Adipose tissue (tissue), 3 donors: Measurements from ENCODE around the gene PODXL2. TPM values are rescaled to one million over a fixed set of nuclear protein-coding genes. Genes with fewer than 3 reads are reported as not detected.
"Not testable (repeated sequence)": the region's sequence is repeated elsewhere in the genome, so short reads cannot be mapped to it uniquely, and the experiment has no call there.

Source experiments
- H3K27ac ChIP-seq: one replicate; pipeline ENCODE4 v1.5.1; 2013; ENCODE audit warnings: low read depth, low read length
- WGBS, 3 donors: extraction: QIAGEN DNeasy Blood & Tissue Kit; methylation state at CpG; one replicate each; pipeline ENCODE4 v1.1.7; 2013; 5-methylcytosine and 5-hydroxymethylcytosine counted together
- polyA plus RNA-seq, 3 donors: library from polyadenylated mRNA; stranded (reverse); fragments of 200-250 nt; gene quantifications; one replicate each; pipeline ENCODE4 v1.2.3, GENCODE V29; 2013
- donor health status: healthy with polysubstance abuse.
- donor health status: Bipolar disorder and iron deficiency.
- donor health status: healthy.

The PODXL2 gene
- polyA plus RNA-seq, 3 donors = 1.6 to 7.2 (median 4.3) TPM

DNA sequence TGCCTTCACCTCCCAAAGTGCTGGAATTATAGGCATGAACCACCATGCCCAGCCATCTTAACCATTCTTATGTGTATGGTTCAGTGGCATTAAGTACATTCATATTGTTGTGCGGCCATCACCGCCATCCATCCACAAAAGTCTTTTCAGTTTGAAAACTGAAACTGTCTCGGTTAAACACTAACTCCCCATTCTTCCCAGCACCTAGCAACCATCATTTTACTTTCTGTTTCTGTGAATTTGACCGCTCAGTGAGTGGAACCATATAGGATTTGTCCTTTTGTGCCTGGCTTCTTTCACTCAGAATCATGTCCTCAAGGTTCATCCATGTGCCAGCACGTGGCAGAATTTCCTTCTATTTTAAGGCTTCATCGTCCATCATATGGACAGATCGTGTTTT, 24.9 kb upstream of the PODXL2 start:
- H3K27ac ChIP-seq = no peak overlapping the region
- 88 to 93% (median 91%) methylated on average over 7 of the region's 7 CpGs for WGBS, 3 donors

DNA sequence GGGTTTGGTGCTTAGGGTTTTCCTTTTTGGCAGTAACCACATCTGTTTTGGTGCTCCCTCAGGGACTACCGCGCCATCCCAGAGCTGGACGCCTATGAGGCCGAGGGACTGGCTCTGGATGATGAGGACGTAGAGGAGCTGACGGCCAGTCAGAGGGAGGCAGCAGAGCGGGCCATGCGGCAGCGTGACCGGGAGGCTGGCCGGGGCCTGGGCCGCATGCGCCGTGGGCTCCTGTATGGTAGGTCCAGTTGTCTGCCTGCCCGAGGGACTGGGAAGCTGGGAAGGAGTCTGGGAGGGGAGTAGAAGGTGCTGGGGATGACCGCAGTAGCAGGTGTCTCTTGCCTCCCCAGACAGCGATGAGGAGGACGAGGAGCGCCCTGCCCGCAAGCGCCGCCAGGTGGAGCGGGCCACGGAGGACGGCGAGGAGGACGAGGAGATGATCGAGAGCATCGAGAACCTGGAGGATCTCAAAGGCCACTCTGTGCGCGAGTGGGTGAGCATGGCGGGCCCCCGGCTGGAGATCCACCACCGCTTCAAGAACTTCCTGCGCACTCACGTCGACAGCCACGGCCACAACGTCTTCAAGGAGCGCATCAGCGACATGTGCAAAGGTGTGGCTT, 24.3 kb upstream of the PODXL2 start:
- H3K27ac ChIP-seq = no peak overlapping the region
- 93 to 97% (median 94%) methylated on average over 41 of the region's 41 CpGs for WGBS, 3 donors

DNA sequence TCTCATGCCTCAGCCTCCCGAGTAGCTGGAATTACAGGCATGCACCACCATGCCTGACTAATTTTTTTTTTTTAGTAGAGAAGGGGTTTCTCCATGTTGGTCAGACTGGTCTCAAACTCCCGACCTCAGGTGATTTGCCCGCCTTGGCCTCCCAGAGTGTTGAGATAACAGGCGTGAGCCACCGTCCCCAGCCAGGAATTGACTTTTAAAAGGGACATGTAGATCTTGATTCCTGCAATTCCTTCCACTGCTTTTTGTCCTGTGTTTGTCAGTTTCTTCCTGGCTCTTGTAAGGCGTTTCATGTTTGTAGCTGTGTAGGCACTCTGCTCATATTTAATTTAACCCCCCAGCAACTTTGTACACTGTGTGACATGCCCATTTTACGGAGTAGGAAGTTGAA, 23.4 kb upstream of the PODXL2 start:
- WGBS, 3 donors = 91 to 95% (median 95%) methylated on average over 7 of the region's 7 CpGs
- H3K27ac ChIP-seq = not testable (repeated sequence)

DNA sequence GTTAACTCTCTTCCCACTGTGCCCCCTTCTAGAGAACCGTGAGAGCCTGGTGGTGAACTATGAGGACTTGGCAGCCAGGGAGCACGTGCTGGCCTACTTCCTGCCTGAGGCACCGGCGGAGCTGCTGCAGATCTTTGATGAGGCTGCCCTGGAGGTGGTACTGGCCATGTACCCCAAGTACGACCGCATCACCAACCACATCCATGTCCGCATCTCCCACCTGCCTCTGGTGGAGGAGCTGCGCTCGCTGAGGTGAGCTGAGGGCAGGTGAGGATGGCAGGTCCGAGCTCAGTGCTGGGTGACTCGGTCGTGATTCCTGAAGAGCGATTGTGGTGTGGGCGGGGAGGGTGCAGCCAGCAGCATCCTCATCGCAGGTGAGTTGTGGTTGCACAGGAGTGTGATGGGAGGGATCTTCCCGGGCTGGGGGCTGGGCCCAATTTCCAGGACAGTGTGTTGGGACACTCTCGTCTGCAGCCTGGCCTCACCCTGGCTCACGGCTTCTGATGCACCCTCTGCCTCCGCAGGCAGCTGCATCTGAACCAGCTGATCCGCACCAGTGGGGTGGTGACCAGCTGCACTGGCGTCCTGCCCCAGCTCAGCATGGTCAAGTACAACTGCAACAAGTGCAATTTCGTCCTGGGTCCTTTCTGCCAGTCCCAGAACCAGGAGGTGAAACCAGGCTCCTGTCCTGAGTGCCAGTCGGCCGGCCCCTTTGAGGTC, 22.7 kb upstream of the PODXL2 start:
- H3K27ac ChIP-seq = no peak overlapping the region
- WGBS, 3 donors = 92 to 94% (median 93%) methylated on average over 24 of the region's 24 CpGs

DNA sequence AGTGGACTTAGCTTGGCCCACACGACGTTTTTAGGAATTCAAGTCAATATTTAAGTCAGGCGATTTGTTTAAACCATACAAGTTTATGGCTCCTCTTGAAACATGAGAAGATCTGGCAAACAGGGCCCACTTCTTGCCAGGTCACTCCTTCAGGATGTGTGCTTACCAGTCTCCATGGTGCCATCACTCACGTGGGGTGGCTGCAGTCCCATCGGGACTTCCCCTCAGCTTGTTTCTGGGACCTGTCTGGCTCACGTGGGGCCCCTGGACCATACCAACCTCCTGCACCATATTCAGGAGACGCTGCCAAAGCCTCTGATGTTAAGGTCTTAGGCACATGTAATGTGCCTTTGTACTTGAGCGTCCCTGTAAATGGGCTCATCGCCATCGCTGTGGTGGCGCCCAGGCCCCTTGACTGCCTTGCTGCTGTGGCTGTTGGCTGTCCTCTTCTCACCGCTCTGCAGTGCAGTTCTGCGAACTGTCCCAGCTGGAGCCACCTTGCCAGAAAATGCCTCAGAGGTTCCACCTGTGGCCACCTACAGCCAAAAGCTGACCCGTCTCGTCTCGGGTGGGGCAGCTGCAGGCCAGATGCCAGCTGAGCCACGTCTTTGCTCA, 21.9 kb upstream of the PODXL2 start:
- H3K27ac ChIP-seq = no peak overlapping the region
- 89 to 94% (median 91%) methylated on average over 17 of the region's 17 CpGs for WGBS, 3 donors

DNA sequence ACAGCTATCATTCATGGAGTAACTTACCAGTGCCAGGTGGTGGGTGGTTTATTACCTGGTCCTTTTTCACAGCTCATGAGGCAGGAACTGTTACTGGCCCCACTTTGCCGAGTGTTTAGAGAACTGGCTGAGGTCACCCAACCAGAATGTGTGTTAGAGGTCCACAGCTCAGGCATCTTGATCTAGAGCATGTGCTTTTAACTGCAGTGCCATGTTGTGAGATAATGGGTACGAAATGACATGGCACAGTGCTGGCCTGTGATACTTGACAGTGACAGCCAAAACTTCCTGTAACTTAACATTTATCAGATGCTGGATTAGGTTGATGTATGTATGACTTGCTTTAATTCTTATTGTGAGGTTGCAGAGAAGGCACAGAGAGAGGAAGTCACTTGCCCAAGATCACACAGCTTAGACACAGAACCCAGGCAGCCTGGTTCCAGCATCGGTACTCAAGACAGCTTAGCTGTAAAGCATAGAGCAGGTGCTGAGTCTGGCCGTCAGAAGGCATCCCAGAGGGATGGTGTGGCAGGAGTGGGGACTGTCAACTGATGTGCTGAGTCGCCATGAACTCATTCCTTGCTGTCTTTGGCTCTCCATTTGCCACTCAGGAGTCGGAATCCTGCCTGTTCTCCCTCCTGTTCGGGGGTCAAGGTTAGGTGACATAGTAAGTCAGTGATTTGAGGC, 21.2 kb upstream of the PODXL2 start:
- no peak overlapping the region for H3K27ac ChIP-seq
- 88 to 93% (median 90%) methylated on average over 7 of the region's 7 CpGs for WGBS, 3 donors

DNA sequence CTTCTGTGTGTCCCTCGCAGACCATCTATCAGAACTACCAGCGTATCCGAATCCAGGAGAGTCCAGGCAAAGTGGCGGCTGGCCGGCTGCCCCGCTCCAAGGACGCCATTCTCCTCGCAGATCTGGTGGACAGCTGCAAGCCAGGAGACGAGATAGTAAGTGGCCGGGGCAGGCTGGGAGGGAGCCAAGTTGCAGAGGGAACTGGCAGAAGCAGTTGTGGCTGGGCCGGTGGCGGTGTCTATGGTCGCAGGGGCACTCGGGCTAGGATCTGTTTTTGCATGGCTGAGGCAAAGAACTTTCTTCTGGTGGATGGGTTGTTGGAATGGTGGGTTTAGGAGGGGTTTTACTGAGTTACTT, 20.6 kb upstream of the PODXL2 start:
- 81 to 89% (median 81%) methylated on average over 14 of the region's 14 CpGs for WGBS, 3 donors
- H3K27ac ChIP-seq = no peak overlapping the region

GRCh38 chr3:127610105-127610504, 18.9 kb upstream of the PODXL2 start:
- H3K27ac ChIP-seq = no peak overlapping the region
- 82 to 97% (median 87%) methylated on average over 5 of the region's 5 CpGs for WGBS, 3 donors

DNA sequence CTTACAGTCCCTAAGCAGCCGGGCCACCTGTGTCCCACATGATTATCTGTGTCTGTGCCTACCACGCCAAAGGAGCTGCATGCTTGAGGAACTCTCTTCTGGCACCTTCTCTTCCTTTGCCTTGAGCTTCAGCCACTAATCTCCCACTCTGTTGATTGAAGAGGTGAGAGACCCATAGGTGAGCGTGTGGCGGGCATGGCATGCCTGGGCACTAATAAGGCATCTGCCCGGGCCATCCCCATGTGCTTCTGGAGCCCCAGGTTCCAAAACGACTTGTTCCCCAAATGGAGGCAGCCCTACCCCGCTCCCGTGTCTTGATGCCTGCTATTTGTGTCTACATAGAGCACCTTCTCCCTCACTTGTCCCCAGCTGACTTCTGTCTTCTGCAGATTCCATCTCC, 17.7 kb upstream of the PODXL2 start:
- H3K27ac ChIP-seq = no peak overlapping the region
- WGBS, 3 donors = 85 to 95% (median 92%) methylated on average over 8 of the region's 8 CpGs

GRCh38 chr3:127612966-127613365, 16.0 kb upstream of the PODXL2 start:
- H3K27ac ChIP-seq = no peak overlapping the region
- 45 to 75% (median 61%) methylated on average over 6 of the region's 6 CpGs for WGBS, 3 donors

DNA sequence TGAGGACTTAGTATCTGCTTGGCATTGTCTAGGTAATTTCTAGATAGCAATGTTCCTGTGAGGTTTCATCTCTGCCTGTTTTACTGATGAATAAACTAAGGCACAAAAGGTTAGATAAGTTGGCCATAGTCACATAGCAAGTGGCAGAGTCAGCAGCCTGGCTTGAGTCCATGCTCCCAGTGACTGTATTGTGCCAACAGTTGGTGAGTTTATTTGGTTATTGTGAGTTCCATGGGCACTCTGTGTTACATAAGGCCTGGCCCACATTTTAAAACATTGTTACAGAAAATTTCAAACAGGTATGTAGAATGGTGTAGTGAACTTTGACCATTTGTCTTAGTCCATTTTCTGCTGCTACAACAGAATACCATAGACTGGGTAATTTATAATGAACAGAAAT, 15.6 kb upstream of the PODXL2 start:
- no peak overlapping the region for H3K27ac ChIP-seq

GRCh38 chr3:127614928-127615589, 13.9 kb upstream of the PODXL2 start:
- WGBS, 3 donors = 79 to 85% (median 81%) methylated on average over 4 of the region's 4 CpGs
- no peak overlapping the region for H3K27ac ChIP-seq

DNA sequence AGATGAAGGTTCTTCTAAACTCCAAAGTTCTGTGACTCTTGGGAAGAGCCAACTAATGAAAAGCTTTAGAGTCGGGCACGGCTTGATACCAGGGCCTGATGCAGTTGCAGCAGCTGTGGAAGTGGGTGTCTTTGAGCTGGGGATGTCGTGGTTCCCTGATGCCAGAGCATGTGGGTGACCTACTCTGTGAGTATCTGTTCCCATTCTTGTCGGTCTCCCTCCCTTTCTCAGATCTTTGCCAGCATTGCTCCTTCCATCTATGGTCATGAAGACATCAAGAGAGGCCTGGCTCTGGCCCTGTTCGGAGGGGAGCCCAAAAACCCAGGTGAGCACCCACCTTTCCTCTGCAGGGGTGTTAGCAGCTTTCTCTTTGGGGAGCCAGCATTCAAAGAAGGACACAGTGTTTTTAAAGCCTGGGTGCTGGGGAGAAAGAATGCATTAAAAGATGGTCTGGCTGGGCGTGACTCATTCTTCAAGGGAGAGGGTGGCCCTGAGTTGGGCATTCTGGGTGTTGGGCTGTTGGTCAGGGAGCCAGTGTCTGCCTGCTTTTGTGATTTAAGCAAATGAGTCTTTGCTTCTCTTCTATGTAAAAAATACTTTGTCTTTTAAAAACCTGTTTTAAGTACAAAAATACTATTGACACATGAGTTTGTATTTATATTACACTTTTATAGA, 13.2 kb upstream of the PODXL2 start:
- 85 to 94% (median 92%) methylated on average over 6 of the region's 6 CpGs for WGBS, 3 donors
- no peak overlapping the region for H3K27ac ChIP-seq

DNA sequence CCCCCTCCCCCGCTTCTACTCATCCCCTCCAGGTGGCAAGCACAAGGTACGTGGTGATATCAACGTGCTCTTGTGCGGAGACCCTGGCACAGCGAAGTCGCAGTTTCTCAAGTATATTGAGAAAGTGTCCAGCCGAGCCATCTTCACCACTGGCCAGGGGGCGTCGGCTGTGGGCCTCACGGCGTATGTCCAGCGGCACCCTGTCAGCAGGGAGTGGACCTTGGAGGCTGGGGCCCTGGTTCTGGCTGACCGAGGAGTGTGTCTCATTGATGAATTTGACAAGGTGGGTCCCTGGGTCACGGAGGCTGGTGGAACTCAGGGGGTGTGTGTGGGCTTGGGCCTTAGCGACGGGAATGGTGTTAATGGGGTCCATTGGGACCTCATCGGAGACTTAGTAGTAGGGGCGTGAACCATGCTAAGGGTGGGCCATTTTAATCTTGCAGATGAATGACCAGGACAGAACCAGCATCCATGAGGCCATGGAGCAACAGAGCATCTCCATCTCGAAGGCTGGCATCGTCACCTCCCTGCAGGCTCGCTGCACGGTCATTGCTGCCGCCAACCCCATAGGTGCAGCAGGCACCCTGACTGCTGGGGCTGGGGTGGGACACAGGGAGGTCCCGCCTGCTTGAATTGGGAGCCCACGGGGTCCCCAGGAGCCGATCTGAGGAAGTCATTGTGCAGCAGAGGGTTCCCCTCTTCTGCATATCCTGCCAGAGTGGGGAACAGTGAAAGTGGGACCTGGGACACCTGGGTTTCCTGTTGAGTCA, 12.0 kb upstream of the PODXL2 start:
- 94 to 95% (median 94%) methylated on average over 26 of the region's 26 CpGs for WGBS, 3 donors

GRCh38 chr3:127618891-127619290, 10.1 kb upstream of the PODXL2 start:
- WGBS, 3 donors = 94 to 97% (median 95%) methylated on average over 10 to 11 of the region's 11 CpGs
- no peak overlapping the region for H3K27ac ChIP-seq

More for the DNA sequence above, 12.0 kb upstream of the PODXL2 start:
- no peak overlapping the region for H3K27ac ChIP-seq

DNA sequence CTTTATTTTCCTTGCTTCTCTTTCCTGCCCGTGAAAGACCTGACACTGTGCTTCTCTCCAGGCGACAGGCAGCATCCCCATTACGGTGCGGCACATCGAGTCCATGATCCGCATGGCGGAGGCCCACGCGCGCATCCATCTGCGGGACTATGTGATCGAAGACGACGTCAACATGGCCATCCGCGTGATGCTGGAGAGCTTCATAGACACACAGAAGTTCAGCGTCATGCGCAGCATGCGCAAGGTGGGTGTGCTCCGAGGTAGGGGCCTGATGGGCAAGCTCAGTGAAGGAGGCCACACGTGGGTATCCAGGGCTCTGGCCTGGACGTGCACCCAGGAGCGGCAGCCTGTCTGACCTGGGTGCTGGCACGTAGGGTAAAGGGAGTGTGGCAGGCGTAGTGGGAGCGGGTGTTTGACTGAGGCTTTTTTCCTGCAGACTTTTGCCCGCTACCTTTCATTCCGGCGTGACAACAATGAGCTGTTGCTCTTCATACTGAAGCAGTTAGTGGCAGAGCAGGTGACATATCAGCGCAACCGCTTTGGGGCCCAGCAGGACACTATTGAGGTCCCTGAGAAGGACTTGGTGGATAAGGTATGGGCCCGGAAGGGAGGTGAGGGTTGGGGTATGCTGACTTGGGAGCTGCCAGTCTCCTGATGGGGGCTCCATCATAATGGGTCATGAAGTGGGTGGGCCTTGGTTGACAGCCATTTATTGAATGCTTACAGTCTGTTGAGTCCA, 8.2 kb upstream of the PODXL2 start:
- WGBS, 3 donors = 95 to 96% (median 95%) methylated on average over 32 of the region's 32 CpGs
- no peak overlapping the region for H3K27ac ChIP-seq

DNA sequence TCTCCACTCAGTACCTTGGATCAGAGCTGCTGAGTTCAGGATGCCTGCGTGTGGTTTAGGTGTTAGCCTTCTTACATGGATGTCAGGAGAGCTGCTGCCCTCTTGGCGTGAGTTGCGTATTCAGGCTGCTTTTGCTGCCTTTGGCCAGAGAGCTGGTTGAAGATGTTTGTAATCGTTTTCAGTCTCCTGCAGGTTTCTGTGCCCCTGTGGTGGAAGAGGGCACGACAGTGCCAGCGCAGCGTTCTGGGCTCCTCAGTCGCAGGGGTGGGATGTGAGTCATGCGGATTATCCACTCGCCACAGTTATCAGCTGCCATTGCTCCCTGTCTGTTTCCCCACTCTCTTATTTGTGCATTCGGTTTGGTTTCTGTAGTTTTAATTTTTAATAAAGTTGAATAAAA, 7.0 kb upstream of the PODXL2 start:
- WGBS, 3 donors = 93 to 95% (median 94%) methylated on average over 11 of the region's 11 CpGs
- no peak overlapping the region for H3K27ac ChIP-seq
